AG10803 (cell line): ENCODE measurements around the gene RIN1.

ENCODE experiments used
- DNase-seq: peaks from one replicate; pipeline ENCODE4 v3.0.0; 2010; ENCODE audit warnings: low read depth
- H3K4me3 ChIP-seq: 2 replicates; pipeline ENCODE4 v1.5.1; 2011; ENCODE audit warnings: mild to moderate bottlenecking, low read length, control low read depth
- CTCF ChIP-seq: conservative IDR thresholded peaks from 2 replicates; pipeline ENCODE4 v1.5.1; 2011; ENCODE audit warnings: mild to moderate bottlenecking, low read length, control low read depth, inconsistent platforms

Gene RIN1

GRCh38 chr11:66340596-66341501 lies 4.6 kb upstream of the RIN1 start:
- H3K4me3 ChIP-seq, result no peak overlapping the region
- DNase-seq, result no peak
- TF ChIP-seq CTCF, result no peak

- no peak overlapping the region for H3K4me3 ChIP-seq
- no peak for DNase-seq
- TF ChIP-seq CTCF, result no peak
These were observed 3.7 kb upstream of the RIN1 start for GRCh38 chr11:66339686-66340483.

- no peak for DNase-seq
- H3K4me3 ChIP-seq, result no peak overlapping the region
- TF ChIP-seq CTCF, result no peak
These were observed 3.0 kb upstream of the RIN1 start for GRCh38 chr11:66339162-66339675.

GRCh38 chr11:66338276-66339161 lies 2.3 kb upstream of the RIN1 start:
- no peak for DNase-seq
- TF ChIP-seq CTCF, result no peak
- no peak overlapping the region for H3K4me3 ChIP-seq

GRCh38 chr11:66337103-66337899 lies 1.1 kb upstream of the RIN1 start:
- DNase-seq, result no peak
- TF ChIP-seq CTCF, result peak; percentile 12
- no peak overlapping the region; the same call in 1 of the 2 replicates for H3K4me3 ChIP-seq
